IPS-15b (cell line): Measurements from ENCODE around the gene WDR70.
"Not testable (repeated sequence)": the region's sequence is repeated elsewhere in the genome, so short reads cannot be mapped to it uniquely, and the experiment has no call there.

Experiments used
- H3K27me3 ChIP-seq: one replicate; pipeline ENCODE4 v1.6.1; 2013; ENCODE audit warnings: low read length; ENCODE audit not compliant: control insufficient read depth, insufficient read depth
- H3K36me3 ChIP-seq: one replicate; pipeline ENCODE4 v1.6.1; 2013; ENCODE audit warnings: low read length; ENCODE audit not compliant: control insufficient read depth, insufficient read depth
- H3K4me1 ChIP-seq: one replicate; pipeline ENCODE4 v1.6.1; 2013; ENCODE audit warnings: mild to moderate bottlenecking, low read length; ENCODE audit not compliant: control insufficient read depth, insufficient read depth
- H3K4me3 ChIP-seq: one replicate; pipeline ENCODE4 v1.5.1; 2013; ENCODE audit warnings: low read depth, low read length
- H3K9ac ChIP-seq: one replicate; pipeline ENCODE4 v1.6.1; 2013; ENCODE audit warnings: low read depth, mild to moderate bottlenecking, low read length
- H3K9me3 ChIP-seq: one replicate; pipeline ENCODE4 v1.6.1; 2013; ENCODE audit warnings: mild to moderate bottlenecking, low read length; ENCODE audit not compliant: control insufficient read depth, insufficient read depth

WDR70 gene

GRCh38 chr5:37626266-37626665, 247.1 kb downstream of the WDR70 start:
- Histone ChIP-seq H3K4me3 (no peak overlapping the region), H3K9ac (no peak overlapping the region), H3K36me3 (no peaks in the 10 kb centered on the region), H3K4me1 (no peaks in the 10 kb centered on the region), H3K9me3 (no peaks in the 10 kb centered on the region), H3K27me3 (no peaks in the 10 kb centered on the region)

- H3K9ac ChIP-seq = no peak overlapping the region
Measured at GRCh38 chr5:37628876-37629275, 249.8 kb downstream of the WDR70 start.

GRCh38 chr5:37631939-37632338, 252.8 kb downstream of the WDR70 start:
- Histone ChIP-seq H3K9me3 (no peaks in the 10 kb centered on the region), H3K4me3 (no peak overlapping the region), H3K27me3 (no peaks in the 10 kb centered on the region), H3K9ac (no peak overlapping the region), H3K36me3 (no peaks in the 10 kb centered on the region), H3K4me1 (no peaks in the 10 kb centered on the region)

More at GRCh38 chr5:37628876-37629275, 249.8 kb downstream of the WDR70 start:
- no peaks in the 10 kb centered on the region for H3K4me1 ChIP-seq
- H3K9me3 ChIP-seq = no peaks in the 10 kb centered on the region
- H3K4me3 ChIP-seq = no peak overlapping the region
- no peaks in the 10 kb centered on the region for H3K27me3 ChIP-seq
- H3K36me3 ChIP-seq = no peaks in the 10 kb centered on the region

- no peak overlapping the region for H3K4me3 ChIP-seq
- no peaks in the 10 kb centered on the region for H3K27me3 ChIP-seq
- no peaks in the 10 kb centered on the region for H3K4me1 ChIP-seq
- no peaks in the 10 kb centered on the region for H3K36me3 ChIP-seq
- H3K9ac ChIP-seq = no peak overlapping the region
- H3K9me3 ChIP-seq = no peaks in the 10 kb centered on the region
Measured at GRCh38 chr5:37637165-37637845, 258.2 kb downstream of the WDR70 start.

GRCh38 chr5:37638897-37639296, 259.8 kb downstream of the WDR70 start:
- no peaks in the 10 kb centered on the region for H3K27me3 ChIP-seq
- H3K4me3 ChIP-seq = no peak overlapping the region
- H3K4me1 ChIP-seq = no peaks in the 10 kb centered on the region
- H3K9me3 ChIP-seq = no peaks in the 10 kb centered on the region
- H3K9ac ChIP-seq = no peak overlapping the region
- no peaks in the 10 kb centered on the region for H3K36me3 ChIP-seq

GRCh38 chr5:37640088-37640487, 261.0 kb downstream of the WDR70 start:
- Histone ChIP-seq H3K9me3 (no peaks in the 10 kb centered on the region), H3K4me3 (no peak overlapping the region), H3K9ac (no peak overlapping the region), H3K36me3 (no peaks in the 10 kb centered on the region), H3K4me1 (no peaks in the 10 kb centered on the region), H3K27me3 (no peaks in the 10 kb centered on the region)

- Histone ChIP-seq H3K4me3 (no peak overlapping the region), H3K36me3 (no peaks in the 10 kb centered on the region), H3K9me3 (no peaks in the 10 kb centered on the region), H3K4me1 (no peaks in the 10 kb centered on the region), H3K9ac (no peak overlapping the region), H3K27me3 (no peaks in the 10 kb centered on the region)
Measured at GRCh38 chr5:37641933-37642332, 262.8 kb downstream of the WDR70 start.

GRCh38 chr5:37645707-37646106, 266.6 kb downstream of the WDR70 start:
- H3K9ac ChIP-seq = no peak overlapping the region
- H3K4me1 ChIP-seq = no peaks in the 10 kb centered on the region
- H3K9me3 ChIP-seq = no peaks in the 10 kb centered on the region
- H3K27me3 ChIP-seq = no peaks in the 10 kb centered on the region
- no peaks in the 10 kb centered on the region for H3K36me3 ChIP-seq
- no peak overlapping the region for H3K4me3 ChIP-seq

GRCh38 chr5:37654566-37654965, 275.4 kb downstream of the WDR70 start:
- H3K9me3 ChIP-seq, H3K9ac ChIP-seq, H3K27me3 ChIP-seq, H3K36me3 ChIP-seq, H3K4me3 ChIP-seq, H3K4me1 ChIP-seq: not testable (repeated sequence)

GRCh38 chr5:37657046-37657445, 277.9 kb downstream of the WDR70 start:
- Histone ChIP-seq H3K36me3 (no peaks in the 10 kb centered on the region), H3K4me3 (no peak overlapping the region), H3K9ac (no peak overlapping the region), H3K4me1 (no peaks in the 10 kb centered on the region), H3K27me3 (no peaks in the 10 kb centered on the region), H3K9me3 (no peaks in the 10 kb centered on the region)

GRCh38 chr5:37658440-37658839, 279.3 kb downstream of the WDR70 start:
- H3K36me3 ChIP-seq = no peaks in the 10 kb centered on the region
- no peaks in the 10 kb centered on the region for H3K9me3 ChIP-seq
- H3K4me1 ChIP-seq = no peaks in the 10 kb centered on the region
- no peaks in the 10 kb centered on the region for H3K27me3 ChIP-seq
- H3K4me3 ChIP-seq = no peak overlapping the region
- H3K9ac ChIP-seq = no peak overlapping the region

- Histone ChIP-seq H3K4me1 (no peaks in the 10 kb centered on the region), H3K27me3 (no peaks in the 10 kb centered on the region), H3K4me3 (no peak overlapping the region), H3K9ac (no peak overlapping the region), H3K9me3 (no peaks in the 10 kb centered on the region), H3K36me3 (no peaks in the 10 kb centered on the region)
Measured at GRCh38 chr5:37660319-37660718, 281.2 kb downstream of the WDR70 start.
